Measurements from ENCODE around the gene DAP.
A peak's percentile ranks its signal among the peaks of the same experiment; 100 is the strongest.

The DAP gene

GRCh38 chr5:10708189-10708944 lies 52.7 kb downstream of the DAP start:
- ATAC-seq: no peak
- TF ChIP-seq RARB (CRISPR knock-in tag; IDR thresholded peaks at IDR 0.05): no peak
- TF ChIP-seq TSHZ2 (CRISPR knock-in tag; IDR thresholded peaks at IDR 0.05): no peak
- no peak for TF ChIP-seq CREB5 (CRISPR knock-in tag; IDR thresholded peaks at IDR 0.05; ENCODE audit: low read depth)
- no peak for TF ChIP-seq PPARA (CRISPR knock-in tag; IDR thresholded peaks at IDR 0.05; ENCODE audit: borderline replicate concordance)
- no peak for TF ChIP-seq ZNF565 (CRISPR knock-in tag; conservative IDR thresholded peaks at IDR 0.05; ENCODE audit: low read depth)

DNA sequence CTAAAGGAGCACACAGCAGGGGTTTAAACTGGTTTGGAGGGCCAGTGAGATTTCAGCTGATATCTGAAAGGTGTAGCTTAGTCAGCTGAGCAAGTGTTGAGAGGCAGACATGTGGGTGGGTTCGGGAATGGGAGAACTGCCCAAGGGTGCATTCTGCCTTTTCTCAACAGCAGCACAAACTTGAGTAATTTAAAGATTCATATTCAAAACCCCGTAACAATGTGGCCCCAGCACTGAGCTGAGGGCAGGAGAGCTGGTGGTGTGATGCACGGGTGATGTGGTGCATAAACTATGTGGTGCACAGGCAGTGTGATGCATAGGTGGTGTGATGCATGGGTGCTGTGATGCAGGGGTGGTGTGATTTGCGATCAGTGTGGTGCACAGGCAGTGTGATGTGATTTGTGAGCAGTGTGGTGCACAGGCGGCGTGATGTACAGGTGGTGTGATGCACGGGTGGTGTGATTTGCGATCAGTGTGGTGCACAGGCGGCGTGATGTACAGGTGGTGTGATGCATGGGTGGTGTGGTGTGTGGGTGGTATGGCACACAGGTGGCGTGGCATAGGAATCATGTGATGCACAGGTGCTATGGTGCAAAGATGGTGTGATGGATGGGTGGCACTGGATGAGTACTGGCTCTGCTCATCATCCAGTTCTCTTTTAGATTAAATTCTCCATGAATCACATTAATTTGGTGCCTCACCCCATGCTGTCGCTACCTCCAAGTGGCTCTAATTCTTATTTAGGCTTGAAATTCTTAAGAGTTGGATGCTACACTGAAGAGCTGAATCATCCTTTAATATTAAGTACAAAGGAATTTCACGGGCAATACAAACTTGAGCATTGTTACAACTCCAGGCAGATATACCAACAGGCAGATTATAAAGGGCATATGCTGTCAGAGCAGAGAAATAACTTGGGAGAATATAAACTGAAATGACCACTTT lies 53.6 kb downstream of the DAP start:
- ATAC-seq: peak; percentile 19; the same call in 2 of the 3 replicates
- TF ChIP-seq CSDC2 (CRISPR knock-in tag; IDR thresholded peaks at IDR 0.05): no peak
- no peak for TF ChIP-seq ARNTL (CRISPR knock-in tag; IDR thresholded peaks at IDR 0.05; ENCODE audit: borderline replicate concordance, low read depth)
- no peak for TF ChIP-seq ZC3H10 (CRISPR knock-in tag; IDR thresholded peaks at IDR 0.05)

DNA sequence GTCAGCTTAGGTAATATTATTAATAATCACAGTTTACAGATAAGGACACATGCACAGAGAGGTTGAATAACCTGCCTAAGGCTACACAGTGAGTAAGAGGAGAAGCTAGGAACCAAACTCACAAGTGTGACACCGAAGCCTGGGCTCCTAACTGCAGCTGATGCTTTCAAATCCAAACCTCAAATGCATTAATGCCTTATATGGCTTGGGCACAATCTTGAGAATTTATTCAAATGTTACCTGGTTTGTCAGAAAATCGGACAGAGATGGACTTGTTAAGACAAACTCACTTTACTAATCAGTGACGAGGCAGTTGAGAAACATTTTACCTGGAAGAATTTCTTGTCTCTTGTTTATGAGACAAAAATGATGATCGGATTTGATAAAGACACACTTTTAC lies 54.7 kb downstream of the DAP start:
- no peak for ATAC-seq
- no peak for TF ChIP-seq TOX (CRISPR knock-in tag; IDR thresholded peaks at IDR 0.05; ENCODE audit: borderline replicate concordance)
- TF ChIP-seq ARNTL (CRISPR knock-in tag; IDR thresholded peaks at IDR 0.05; ENCODE audit: borderline replicate concordance, low read depth): no peak
- TF ChIP-seq ZC3H10 (CRISPR knock-in tag; IDR thresholded peaks at IDR 0.05): no peak
- no peak for TF ChIP-seq ZNF70 (CRISPR knock-in tag; IDR thresholded peaks at IDR 0.05)

- TF ChIP-seq, protein P1, sequence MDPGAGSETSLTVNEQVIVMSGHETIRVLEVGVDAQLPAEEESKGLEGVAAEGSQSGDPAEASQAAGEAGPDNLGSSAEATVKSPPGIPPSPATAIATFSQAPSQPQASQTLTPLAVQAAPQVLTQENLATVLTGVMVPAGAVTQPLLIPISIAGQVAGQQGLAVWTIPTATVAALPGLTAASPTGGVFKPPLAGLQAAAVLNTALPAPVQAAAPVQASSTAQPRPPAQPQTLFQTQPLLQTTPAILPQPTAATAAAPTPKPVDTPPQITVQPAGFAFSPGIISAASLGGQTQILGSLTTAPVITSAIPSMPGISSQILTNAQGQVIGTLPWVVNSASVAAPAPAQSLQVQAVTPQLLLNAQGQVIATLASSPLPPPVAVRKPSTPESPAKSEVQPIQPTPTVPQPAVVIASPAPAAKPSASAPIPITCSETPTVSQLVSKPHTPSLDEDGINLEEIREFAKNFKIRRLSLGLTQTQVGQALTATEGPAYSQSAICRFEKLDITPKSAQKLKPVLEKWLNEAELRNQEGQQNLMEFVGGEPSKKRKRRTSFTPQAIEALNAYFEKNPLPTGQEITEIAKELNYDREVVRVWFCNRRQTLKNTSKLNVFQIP (CRISPR knock-in tag; IDR thresholded peaks at IDR 0.05; ENCODE audit: borderline replicate concordance, low read depth): no peak
- no peak for ATAC-seq
Observed at GRCh38 chr5:10705747-10706146, 55.3 kb downstream of the DAP start.

DNA sequence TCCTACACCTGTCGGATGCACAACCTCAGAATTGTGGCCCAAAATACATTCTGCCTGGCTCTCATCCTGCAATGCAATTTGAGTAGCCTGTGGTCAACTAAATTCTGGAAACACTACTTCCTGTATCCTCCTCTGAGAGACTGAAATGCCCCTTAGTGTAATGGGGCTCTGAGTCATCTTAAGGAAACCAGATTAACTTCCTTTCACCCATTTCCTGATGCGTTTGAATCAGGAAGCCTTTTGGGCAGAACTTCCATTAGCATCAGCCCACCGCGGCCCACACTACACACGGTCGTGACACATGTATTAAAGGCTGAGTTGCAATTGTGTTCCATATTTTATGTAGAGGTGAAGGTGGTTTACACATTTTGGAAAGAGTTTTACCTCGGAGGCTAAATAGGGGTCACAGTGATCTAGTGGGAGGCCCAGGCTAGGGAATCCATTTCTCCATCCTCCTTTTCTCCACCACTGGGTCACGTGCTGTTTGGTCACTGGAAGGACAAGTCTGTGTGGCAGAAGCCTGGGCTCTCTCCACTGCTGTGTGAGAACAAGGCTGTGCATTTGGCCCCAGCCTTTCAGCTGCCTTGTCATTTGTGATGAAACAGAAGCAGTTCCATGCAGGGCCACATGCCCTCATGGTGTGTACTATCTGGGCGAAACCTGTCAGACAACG lies 55.9 kb downstream of the DAP start:
- peak; percentile 74 for ATAC-seq
- TF ChIP-seq TCF4 (CRISPR knock-in tag; IDR thresholded peaks at IDR 0.05; ENCODE audit: borderline replicate concordance): no peak
- no peak for TF ChIP-seq TOX (CRISPR knock-in tag; IDR thresholded peaks at IDR 0.05; ENCODE audit: borderline replicate concordance)
- TF ChIP-seq CSDC2 (CRISPR knock-in tag; IDR thresholded peaks at IDR 0.05): no peak
- TF ChIP-seq ZNF70 (CRISPR knock-in tag; IDR thresholded peaks at IDR 0.05): no peak; the same call in 1 of the 2 replicates
- TF ChIP-seq, protein P2, sequence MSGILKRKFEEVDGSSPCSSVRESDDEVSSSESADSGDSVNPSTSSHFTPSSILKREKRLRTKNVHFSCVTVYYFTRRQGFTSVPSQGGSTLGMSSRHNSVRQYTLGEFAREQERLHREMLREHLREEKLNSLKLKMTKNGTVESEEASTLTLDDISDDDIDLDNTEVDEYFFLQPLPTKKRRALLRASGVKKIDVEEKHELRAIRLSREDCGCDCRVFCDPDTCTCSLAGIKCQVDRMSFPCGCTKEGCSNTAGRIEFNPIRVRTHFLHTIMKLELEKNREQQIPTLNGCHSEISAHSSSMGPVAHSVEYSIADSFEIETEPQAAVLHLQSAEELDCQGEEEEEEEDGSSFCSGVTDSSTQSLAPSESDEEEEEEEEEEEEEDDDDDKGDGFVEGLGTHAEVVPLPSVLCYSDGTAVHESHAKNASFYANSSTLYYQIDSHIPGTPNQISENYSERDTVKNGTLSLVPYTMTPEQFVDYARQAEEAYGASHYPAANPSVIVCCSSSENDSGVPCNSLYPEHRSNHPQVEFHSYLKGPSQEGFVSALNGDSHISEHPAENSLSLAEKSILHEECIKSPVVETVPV (CRISPR knock-in tag; IDR thresholded peaks at IDR 0.05): no peak
- no peak for TF ChIP-seq BACH2 (CRISPR knock-in tag; IDR thresholded peaks at IDR 0.05; ENCODE audit: borderline replicate concordance)
- no peak for TF ChIP-seq ZC3H10 (CRISPR knock-in tag; IDR thresholded peaks at IDR 0.05)
- no peak for TF ChIP-seq ZNF8 (CRISPR knock-in tag; IDR thresholded peaks at IDR 0.05)
- no peak for TF ChIP-seq CREB5 (CRISPR knock-in tag; IDR thresholded peaks at IDR 0.05; ENCODE audit: low read depth)
- TF ChIP-seq GLIS3 (CRISPR knock-in tag; IDR thresholded peaks at IDR 0.05): no peak
- TF ChIP-seq ZNF565 (CRISPR knock-in tag; conservative IDR thresholded peaks at IDR 0.05; ENCODE audit: low read depth): no peak
- no peak for TF ChIP-seq ARNTL (CRISPR knock-in tag; IDR thresholded peaks at IDR 0.05; ENCODE audit: borderline replicate concordance, low read depth)
- TF ChIP-seq ESRRG (CRISPR knock-in tag; IDR thresholded peaks at IDR 0.05): no peak
- TF ChIP-seq RARB (CRISPR knock-in tag; IDR thresholded peaks at IDR 0.05): no peak
- TF ChIP-seq ZFP30 (CRISPR knock-in tag; IDR thresholded peaks at IDR 0.05): no peak
- TF ChIP-seq, protein P1 (CRISPR knock-in tag; IDR thresholded peaks at IDR 0.05; ENCODE audit: borderline replicate concordance, low read depth): no peak
- TF ChIP-seq SNAI2 (CRISPR knock-in tag; IDR thresholded peaks at IDR 0.05): no peak
- TF ChIP-seq ISL1 (CRISPR knock-in tag; IDR thresholded peaks at IDR 0.05): no peak

Measured in SK-N-SH treated with all-trans-retinoic acid at 6 μM for 48 hours (cell line).